HepG2 (cell line): Measurements from ENCODE around the gene SCUBE2. TPM values are rescaled to one million over a fixed set of nuclear protein-coding genes. Genes with fewer than 3 reads are reported as not detected.

Source experiments
- ATAC-seq: fragments of 200-7000 bp; cut with Tn5 transposase; 3 replicates; pipeline ENCODE4 v1.9.1; 2020; ENCODE audit warnings: mild to moderate bottlenecking, moderate library complexity
- BruUV-seq: library from RNA; stranded (reverse); fragments of 400-500 nt; replicated peaks from 2 replicates; lab custom pipeline; 2021; lab: Mats Ljungman, UMichigan
- CTCF ChIA-PET: fragments of 300-600 bp; formaldehyde crosslinking; extraction: SDS; loops from one replicate; lab custom pipeline; 2021; ENCODE audit warnings: low total read pairs, inconsistent platforms, low intra/inter-chr PET ratio; lab: Yijun Ruan, JAX
- POLR2A ChIA-PET: fragments of 350-600 bp; sonication (Branson Sonifier 250); formaldehyde crosslinking; loops from one replicate; lab custom pipeline; 2020; ENCODE audit warnings: antibody characterized with exemption, inconsistent platforms; lab: Yijun Ruan, JAX
- DNase-seq: peaks from one replicate; pipeline ENCODE4 v3.0.0-alpha.2; 2015; ENCODE audit warnings: low spot score
- FAIRE-seq: peaks from 3 replicates; lab custom pipeline; 2011; peaks lifted over from hg19 to GRCh38; lab: Jason Lieb, UNC
- H2AFZ ChIP-seq: one replicate; pipeline ENCODE4 v1.6.1; 2011; ENCODE audit warnings: low read length, inconsistent platforms
- H3K27ac ChIP-seq: fragments of 300-600 bp; 3 replicates; pipeline ENCODE4 v1.8.0; 2011; ENCODE audit warnings: mixed run types, mild to moderate bottlenecking, mixed read lengths, low read length, inconsistent platforms; ENCODE audit not compliant: insufficient read depth; ENCODE audit errors: extremely low read length
- H3K27me3 ChIP-seq, 2 experiments: fragments of 200-600 bp in 1 of 2; 2 replicates in 1 of 2; 3 replicates in 1 of 2; pipeline versions ENCODE4 v1.6.0 to v1.8.0; 2011; ENCODE audit warnings: low read length in 2 of 2, mild to moderate bottlenecking in 2 of 2, moderate library complexity in 2 of 2, inconsistent platforms in 1 of 2; ENCODE audit not compliant: insufficient read depth in 2 of 2, control insufficient read depth in 1 of 2
- H3K36me3 ChIP-seq, 2 experiments: fragments of 200-600 bp in 1 of 2; replicated peaks in 1 of 2; 2 replicates in 1 of 2; 3 replicates in 1 of 2; pipeline versions ENCODE4 v1.5.1 to v1.8.0; 2011; ENCODE audit warnings: low read length in 2 of 2, inconsistent platforms in 1 of 2; ENCODE audit not compliant: insufficient read depth in 2 of 2, control insufficient read depth in 1 of 2
- H3K4me1 ChIP-seq: 2 replicates; pipeline ENCODE4 v1.5.1; 2012; ENCODE audit warnings: low read length, inconsistent platforms; ENCODE audit not compliant: insufficient read depth
- H3K4me2 ChIP-seq: 2 replicates; pipeline ENCODE4 v1.6.0; 2011; ENCODE audit warnings: low read depth, low read length, inconsistent platforms
- H3K4me3 ChIP-seq, 3 experiments: fragments of 200-600 bp in 1 of 3; sonication (generic), shearing (Covaris generic) in 1 of 3; replicated peaks in 1 of 3; 2 replicates each; pipeline ENCODE4 v1.5.1; 2011 to 2016; ENCODE audit warnings: low read length in 3 of 3, inconsistent platforms in 2 of 3, low read depth in 2 of 3, mild to moderate bottlenecking in 2 of 3, control low read depth in 1 of 3, mixed read lengths in 1 of 3; ENCODE audit not compliant: insufficient read depth in 1 of 3
- H3K79me2 ChIP-seq: one replicate; pipeline ENCODE4 v1.6.1; 2011; ENCODE audit warnings: low read length, inconsistent platforms; ENCODE audit not compliant: insufficient read depth
- H3K9ac ChIP-seq: 2 replicates; pipeline ENCODE4 v1.6.0; 2011; ENCODE audit warnings: mild to moderate bottlenecking, low read depth, low read length, inconsistent platforms; ENCODE audit not compliant: insufficient read depth
- H3K9me3 ChIP-seq: 2 replicates; pipeline ENCODE4 v1.5.1; 2012; ENCODE audit warnings: mild to moderate bottlenecking, low read length
- H4K20me1 ChIP-seq: 2 replicates; pipeline ENCODE4 v1.6.0; 2011; ENCODE audit warnings: inconsistent platforms, mild to moderate bottlenecking, low read length, moderate library complexity; ENCODE audit not compliant: insufficient read depth
- ARHGAP35 ChIP-seq: sonication (generic); formaldehyde crosslinking; IDR thresholded peaks from 2 replicates; pipeline ENCODE4 v1.9.0; 2022; ENCODE audit warnings: mild to moderate bottlenecking, inconsistent platforms, moderate library complexity, missing genetic modification reagents, borderline replicate concordance
- ELF3 ChIP-seq: IDR thresholded peaks from 2 replicates; pipeline ENCODE4 v1.6.1; 2016; ENCODE audit warnings: missing genetic modification reagents, missing compliant biosample characterization
- FOSL2 ChIP-seq: sonication (generic); formaldehyde crosslinking; IDR thresholded peaks from 2 replicates; pipeline ENCODE4 v1.4.0; 2020; ENCODE audit warnings: missing genetic modification reagents
- MXI1 ChIP-seq: IDR thresholded peaks from 3 replicates; pipeline ENCODE4 v1.6.1; 2012; ENCODE audit warnings: low read depth, low read length, inconsistent platforms, borderline replicate concordance
- POLR2AphosphoS2 ChIP-seq: IDR thresholded peaks from 2 replicates; pipeline ENCODE4 v1.6.1; 2011; ENCODE audit warnings: low read depth, low read length, improper control_type of control experiment
- ZNF225 ChIP-seq: sonication (generic); formaldehyde crosslinking; IDR thresholded peaks from 2 replicates; pipeline ENCODE4 v1.4.0; 2020; ENCODE audit warnings: mild to moderate bottlenecking, missing genetic modification reagents
- ZNF24 ChIP-seq: fragments of 450-650 bp; IDR thresholded peaks from 2 replicates; pipeline ENCODE4 v1.6.1; 2017; ENCODE audit warnings: antibody characterized with exemption, mild to moderate bottlenecking
- ZNF570 ChIP-seq: sonication (generic); formaldehyde crosslinking; IDR thresholded peaks from 2 replicates; pipeline ENCODE4 v1.4.0; 2020; ENCODE audit warnings: mild to moderate bottlenecking, missing genetic modification reagents, borderline replicate concordance
- WGBS: methylation state at CpG from one replicate; pipeline ENCODE4 v1.1.6; 2017; ENCODE audit warnings: low lambda C conversion rate; 5-methylcytosine and 5-hydroxymethylcytosine counted together
- in situ Hi-C: cut with HindIII; loops from 2 replicates; pipeline ENCODE4 v1.10.0; 2017; ENCODE audit warnings: low pct_unique_long_range_greater_than_20kb; ENCODE audit not compliant: extremely low pct_ligation_motif_present
- intact Hi-C: fragments of 100-400 bp; cut with micrococcal nuclease; formaldehyde crosslinking; loops from one replicate; pipeline ENCODE4 v1.10.0; 2022; ENCODE audit not compliant: unreplicated experiment
- polyA plus RNA-seq, 8 experiments: library from polyadenylated mRNA; depleted of rRNA in 3 of 8; stranded (reverse) in 7 of 8; unstranded in 1 of 8; fragments of >200 nt; fragmentation: Illumina TruSeq in 4 of 8; extraction: Trizol in 4 of 8; gene quantifications; 2 replicates each; pipeline versions ENCODE4 v1.2.1 to v1.2.3, GENCODE V29; 2011 to 2016; ENCODE audit warnings: low read depth in 4 of 8, missing spikeins in 1 of 8, mixed read lengths in 1 of 8; ENCODE audit not compliant: insufficient read depth in 1 of 8
- total RNA-seq, 5 experiments: library from RNA; depleted of rRNA; stranded (reverse); fragments of >200 nt; fragmentation: Illumina TruSeq; extraction: Trizol; gene quantifications; 2 replicates each; pipeline ENCODE4 v1.2.3, GENCODE V29; 2016; ENCODE audit warnings: low read depth in 1 of 5
- TF ChIP-seq, protein P1 (sequence below): sonication (generic); formaldehyde crosslinking; IDR thresholded peaks from 2 replicates; pipeline ENCODE4 v1.5.0; 2020; ENCODE audit warnings: missing genetic modification reagents, mild to moderate bottlenecking, borderline replicate concordance

SCUBE2 gene
- total and polyA plus RNA-seq, 2 of the 13 experiments (the other 11 are each of a cell fraction or from before 2014, with no cell fraction given) = 0.09 TPM; not detected in 1

DNA sequence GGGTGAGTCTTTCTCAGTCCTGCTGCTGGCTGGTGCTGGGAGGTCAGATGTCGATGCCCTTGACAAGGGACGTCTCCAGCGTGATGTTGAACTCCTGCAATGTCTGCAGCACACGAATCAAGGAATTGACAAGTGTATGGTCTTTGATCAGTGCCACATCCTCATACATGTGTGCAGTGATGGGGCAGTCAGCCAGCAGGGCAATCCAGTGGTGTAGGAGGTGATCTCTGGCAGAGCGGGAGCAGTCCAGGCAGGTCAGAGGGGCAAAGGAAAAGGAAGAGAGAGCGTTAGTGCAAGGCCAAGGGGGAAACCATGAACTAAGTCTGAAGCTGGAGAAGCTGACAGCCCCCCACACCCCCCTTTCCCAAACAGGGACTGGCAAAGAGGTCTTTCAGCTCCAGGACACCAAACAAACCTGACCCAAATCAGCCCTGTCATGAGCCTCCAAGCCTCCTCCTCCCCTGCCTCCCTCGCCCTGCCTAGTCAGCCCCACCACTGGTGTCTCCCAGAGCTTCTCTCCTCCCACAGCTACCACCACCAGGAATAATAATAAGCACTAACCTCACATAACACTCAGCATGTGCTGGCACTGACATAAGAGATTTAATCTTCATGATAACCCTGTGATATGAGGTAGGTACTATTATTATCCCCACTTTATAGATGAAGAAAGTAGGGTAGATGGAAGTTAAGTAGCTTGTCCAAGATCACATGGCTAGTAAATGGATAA is 48.4 kb upstream of the SCUBE2 start:
- Histone ChIP-seq H3K4me3 (no peak overlapping the region), H3K27me3 (no peaks in the 10 kb centered on the region), H3K4me1 (peaks cover 20% of the 10 kb centered on the region; the same call in 1 of the 2 replicates), H3K36me3 (peaks cover 32 to 68% of the 10 kb centered on the region in 2 experiments), H4K20me1 (peaks cover 4% of the 10 kb centered on the region; the same call in 1 of the 2 replicates), H3K9me3 (no peaks in the 10 kb centered on the region), H3K4me2 (no peak overlapping the region), H3K27ac (no peak overlapping the region), H2AFZ (no peak overlapping the region), H3K79me2 (no peaks in the 10 kb centered on the region), H3K9ac (no peak overlapping the region)
- intact Hi-C loops = no loop called here
- no peak for TF ChIP-seq ZNF225
- no peak for TF ChIP-seq ZNF24
- ATAC-seq = no peak
- in situ Hi-C loops = loop anchor here (10.0 kb wide), 1 partner anchor 225 kb away; the partner anchor contains the start of gene AKIP1
- DNase-seq = no peak
- POLR2A ChIA-PET = no interaction called here
- CTCF ChIA-PET = no interaction called here
- no peak for FAIRE-seq
- 90% methylated on average over 7 of the region's 7 CpGs for WGBS
- BruUV-seq = no TSS peak

- Histone ChIP-seq H3K4me2 (no peak overlapping the region), H3K9me3 (no peaks in the 10 kb centered on the region), H3K4me1 (peaks cover 20% of the 10 kb centered on the region; the same call in 1 of the 2 replicates), H3K36me3 (peaks cover 27 to 60% of the 10 kb centered on the region in 2 experiments), H3K4me3 (no peak overlapping the region), H3K9ac (no peak overlapping the region), H4K20me1 (peaks cover 4% of the 10 kb centered on the region; the same call in 1 of the 2 replicates), H3K27ac (no peak overlapping the region), H3K27me3 (no peaks in the 10 kb centered on the region), H2AFZ (no peak overlapping the region), H3K79me2 (no peaks in the 10 kb centered on the region)
- 84% methylated on average over 15 of the region's 18 CpGs for WGBS
- ATAC-seq = no peak; the same call in 2 of the 3 replicates
- ChIA-PET POLR2A (interaction anchor here (2.0 kb wide), 1 partner anchor 322 kb away, joined by 5 read pairs; the partner anchor contains the start of gene ZNF143), CTCF (interaction anchor here (2.3 kb wide), 1 partner anchor 124 kb away, joined by 19 read pairs; no protein-coding TSS in a partner anchor)
- intact Hi-C loops = no loop called here
- peak; percentile 47 for DNase-seq
- in situ Hi-C loops = loop anchor here (10.0 kb wide), 1 partner anchor 224 kb away; the partner anchor contains the start of gene AKIP1
- BruUV-seq = no TSS peak
- no peak for FAIRE-seq
- peak; percentile 58; the same call in 1 of the 2 replicates for TF ChIP-seq ELF3
- peak; percentile 59; the same call in 2 of the 3 replicates for TF ChIP-seq MXI1
- TF ChIP-seq POLR2AphosphoS2 = no peak
- TF ChIP-seq ZNF570 (CRISPR knock-in tag) = no peak
- TF ChIP-seq, protein P1, sequence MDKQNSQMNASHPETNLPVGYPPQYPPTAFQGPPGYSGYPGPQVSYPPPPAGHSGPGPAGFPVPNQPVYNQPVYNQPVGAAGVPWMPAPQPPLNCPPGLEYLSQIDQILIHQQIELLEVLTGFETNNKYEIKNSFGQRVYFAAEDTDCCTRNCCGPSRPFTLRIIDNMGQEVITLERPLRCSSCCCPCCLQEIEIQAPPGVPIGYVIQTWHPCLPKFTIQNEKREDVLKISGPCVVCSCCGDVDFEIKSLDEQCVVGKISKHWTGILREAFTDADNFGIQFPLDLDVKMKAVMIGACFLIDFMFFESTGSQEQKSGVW (CRISPR knock-in tag) = no peak
- peak; percentile 81 for TF ChIP-seq FOSL2
- no peak for TF ChIP-seq ARHGAP35 (CRISPR knock-in tag)
Measured at GRCh38 chr11:9138612-9139579, 47.5 kb upstream of the SCUBE2 start.
